Measurements from ENCODE around the gene PRKCE. TPM values are rescaled to one million over a fixed set of nuclear protein-coding genes. Genes with fewer than 3 reads are reported as not detected.

The PRKCE gene
- total and polyA plus RNA-seq, 2 donors (not counting 3 experiments of a cell fraction or from before 2014, with no cell fraction given) = 27.9 to 33.9 TPM

DNA sequence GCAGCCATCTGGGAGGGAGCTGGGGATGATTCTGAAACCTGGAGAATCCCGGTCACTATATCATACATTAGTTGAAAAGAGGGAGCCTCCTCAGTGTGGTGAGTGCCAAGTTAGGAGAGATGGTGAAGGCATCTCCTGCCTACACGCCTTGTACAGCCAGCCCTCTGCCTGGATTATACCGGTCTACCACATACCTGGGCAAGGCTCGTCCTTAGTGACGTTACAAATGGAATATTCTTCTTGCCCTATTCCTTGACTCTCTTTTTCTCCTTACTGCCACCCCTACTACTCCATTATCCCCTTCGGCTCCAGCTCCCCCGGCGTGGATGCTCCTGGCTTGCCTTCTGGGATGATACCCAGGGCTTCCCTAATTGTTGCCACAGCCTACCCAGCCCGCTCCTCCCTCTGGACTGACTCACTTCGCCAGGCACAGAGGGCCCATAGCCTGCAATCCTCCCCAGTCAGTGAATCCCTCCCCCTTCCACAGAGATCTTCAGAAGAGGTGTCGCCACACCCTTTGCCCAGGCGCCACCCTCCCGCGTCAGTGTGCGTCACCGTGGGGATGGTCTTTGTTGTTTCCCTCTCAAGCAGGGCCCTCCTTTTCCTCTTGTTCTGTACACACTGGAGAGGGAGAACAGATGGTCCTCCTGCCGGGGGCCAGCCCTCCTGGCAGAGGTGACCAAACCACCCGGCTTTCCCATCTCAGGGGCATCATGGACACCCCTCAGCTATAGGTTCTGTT is 530.5 kb downstream of the PRKCE start:
- no peak overlapping the region for H3K4me2 ChIP-seq (ENCODE audit: insufficient read depth, low read length)
- TF ChIP-seq, protein P1, sequence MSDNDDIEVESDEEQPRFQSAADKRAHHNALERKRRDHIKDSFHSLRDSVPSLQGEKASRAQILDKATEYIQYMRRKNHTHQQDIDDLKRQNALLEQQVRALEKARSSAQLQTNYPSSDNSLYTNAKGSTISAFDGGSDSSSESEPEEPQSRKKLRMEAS (IDR thresholded peaks at IDR 0.05; ENCODE audit: insufficient read depth, insufficient read length) = no peak
- TF ChIP-seq JUN (IDR thresholded peaks at IDR 0.05; ENCODE audit: borderline replicate concordance, insufficient read depth, insufficient read length, low read depth) (no peak), FOS (IDR thresholded peaks at IDR 0.05; ENCODE audit: borderline replicate concordance, insufficient read depth, low read length) (no peak), POLR2AphosphoS5 (IDR thresholded peaks at IDR 0.05; ENCODE audit: insufficient read depth, low read depth, low read length) (no peak), POLR2A (IDR thresholded peaks at IDR 0.05; ENCODE audit: low read depth, low read length) (no peak), EZH2 (IDR thresholded peaks at IDR 0.05; ENCODE audit: borderline replicate concordance, low read depth, low read length, severe bottlenecking) (no peak), MYC (IDR thresholded peaks at IDR 0.05; ENCODE audit: low read depth, low read length) (no peak), GATA2 (IDR thresholded peaks at IDR 0.05; ENCODE audit: insufficient read depth, insufficient read length, low read depth, low read length) (no peak)
- TF ChIP-seq, protein P2, sequence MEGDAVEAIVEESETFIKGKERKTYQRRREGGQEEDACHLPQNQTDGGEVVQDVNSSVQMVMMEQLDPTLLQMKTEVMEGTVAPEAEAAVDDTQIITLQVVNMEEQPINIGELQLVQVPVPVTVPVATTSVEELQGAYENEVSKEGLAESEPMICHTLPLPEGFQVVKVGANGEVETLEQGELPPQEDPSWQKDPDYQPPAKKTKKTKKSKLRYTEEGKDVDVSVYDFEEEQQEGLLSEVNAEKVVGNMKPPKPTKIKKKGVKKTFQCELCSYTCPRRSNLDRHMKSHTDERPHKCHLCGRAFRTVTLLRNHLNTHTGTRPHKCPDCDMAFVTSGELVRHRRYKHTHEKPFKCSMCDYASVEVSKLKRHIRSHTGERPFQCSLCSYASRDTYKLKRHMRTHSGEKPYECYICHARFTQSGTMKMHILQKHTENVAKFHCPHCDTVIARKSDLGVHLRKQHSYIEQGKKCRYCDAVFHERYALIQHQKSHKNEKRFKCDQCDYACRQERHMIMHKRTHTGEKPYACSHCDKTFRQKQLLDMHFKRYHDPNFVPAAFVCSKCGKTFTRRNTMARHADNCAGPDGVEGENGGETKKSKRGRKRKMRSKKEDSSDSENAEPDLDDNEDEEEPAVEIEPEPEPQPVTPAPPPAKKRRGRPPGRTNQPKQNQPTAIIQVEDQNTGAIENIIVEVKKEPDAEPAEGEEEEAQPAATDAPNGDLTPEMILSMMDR (IDR thresholded peaks at IDR 0.05; ENCODE audit: extremely low read depth in 1 of 2, insufficient read depth in 1 of 2, low read depth in 1 of 2, low read length in 2 of 2) = no peak
- dilution Hi-C loops (cut with MboI; ENCODE audit: extremely low pct_ligation_motif_present, low sequenced_read_pairs) (no loop called here), intact Hi-C loops (cut with micrococcal nuclease) (no loop called here)
- no peaks in the 10 kb centered on the region for H4K20me1 ChIP-seq (replicated peaks; ENCODE audit: control insufficient read depth, extremely low read depth, insufficient read depth, low read length)
- no peak for DNase-seq (ENCODE audit: low read depth, low spot score)
- no peak for FAIRE-seq
- H3K9me3 ChIP-seq (replicated peaks; ENCODE audit: control insufficient read depth, insufficient read depth, low read length) = no peaks in the 10 kb centered on the region
- no peak overlapping the region for H3K27ac ChIP-seq (ENCODE audit: insufficient read depth, low read depth, low read length)
- no peak overlapping the region for H3K4me3 ChIP-seq (replicated peaks in 1 of 3; ENCODE audit: insufficient read depth in 1 of 3, low read depth in 1 of 3, low read length in 3 of 3)
- H3K9ac ChIP-seq (replicated peaks; ENCODE audit: extremely low read depth, insufficient read depth, low read length) = no peak overlapping the region
- BruUV-seq (replicated peaks) = no TSS peak
- POLR2A ChIA-PET = no interaction called here
- H2AFZ ChIP-seq (ENCODE audit: low read depth, low read length) = no peak overlapping the region
- no peaks in the 10 kb centered on the region for H3K27me3 ChIP-seq (ENCODE audit: control insufficient read depth in 2 of 2, insufficient read depth in 2 of 2, low read length in 2 of 2)
- H3K79me2 ChIP-seq (ENCODE audit: control insufficient read depth, insufficient read depth, low read length) = no peaks in the 10 kb centered on the region
- H3K36me3 ChIP-seq (ENCODE audit: control insufficient read depth in 2 of 2, extremely low read depth in 1 of 2, insufficient read depth in 2 of 2, low read length in 2 of 2) = peaks cover 0 to 12% of the 10 kb centered on the region in 2 experiments
- peaks cover 14% of the 10 kb centered on the region for H3K4me1 ChIP-seq (ENCODE audit: control insufficient read depth, extremely low read depth, insufficient read depth, low read length)
- no peaks in the 10 kb centered on the region for H3K9me1 ChIP-seq (replicated peaks; ENCODE audit: control insufficient read depth, extremely low read depth, insufficient read depth, low read length)
- CTCF ChIA-PET = no interaction called here
